ENCODE data around the gene ACE. TPM values are rescaled to one million over a fixed set of nuclear protein-coding genes. Genes with fewer than 3 reads are reported as not detected.
"Not testable (repeated sequence)": the region's sequence is repeated elsewhere in the genome, so short reads cannot be mapped to it uniquely, and the experiment has no call there.

The ACE gene
- total RNA-seq, 6 donors from 2014 or later = 21.1 to 90.6 (median 65.1) TPM

DNA sequence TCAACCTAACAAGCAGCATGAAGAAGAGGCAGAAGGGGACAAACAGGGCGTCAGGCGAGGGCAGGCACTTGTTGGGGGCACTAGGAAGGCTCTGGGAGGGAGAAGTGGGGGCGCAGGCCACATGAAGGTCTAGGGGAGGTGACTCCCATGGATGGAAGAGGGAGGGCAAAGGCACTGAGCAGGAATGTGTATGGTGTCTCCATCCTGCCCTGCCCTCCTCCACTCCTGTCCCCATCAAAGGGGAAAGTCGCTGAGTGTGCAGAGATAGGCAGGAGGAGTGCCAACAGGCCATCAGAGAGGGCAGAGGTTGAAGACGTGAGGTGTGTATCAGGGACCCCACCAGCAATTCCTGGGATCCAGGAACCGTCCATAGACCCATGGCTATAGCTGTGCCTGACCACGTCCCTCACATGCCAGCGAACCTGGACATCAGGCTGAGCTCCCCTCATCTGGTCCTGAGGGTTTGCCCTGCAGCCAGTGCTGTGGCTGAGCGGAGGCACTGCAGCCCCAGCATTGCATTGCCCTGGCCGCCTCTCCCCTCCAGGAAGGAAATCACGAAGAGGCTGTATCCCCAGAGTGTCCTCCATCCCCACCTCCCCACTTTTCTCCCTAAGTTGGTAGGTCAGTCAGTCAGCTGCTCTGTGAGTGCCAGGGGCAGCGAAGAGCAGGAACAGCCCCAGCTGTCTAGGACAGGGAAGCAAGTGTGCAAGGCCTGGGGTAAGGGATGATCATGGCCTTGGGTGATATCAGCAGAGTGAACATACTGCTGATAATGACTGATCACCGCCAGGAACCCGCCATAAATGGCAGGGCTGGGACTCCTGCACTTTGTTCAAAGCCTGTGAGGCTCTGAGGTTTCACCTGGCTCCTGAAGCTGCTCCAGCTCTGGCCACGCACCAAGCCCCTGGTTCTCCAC, 24.6 kb upstream of the ACE start:
- DNase-seq = no peak
- Histone ChIP-seq H3K36me3 (no peaks in the 10 kb centered on the region), H3K27me3 (no peaks in the 10 kb centered on the region), H3K4me1 (peaks cover 19 to 29% (median 23%) of the 10 kb centered on the region in 4 donors), H3K27ac (no peak overlapping the region), H3K9me3 (no peaks in the 10 kb centered on the region), H3K4me3 (no peak overlapping the region)
- ATAC-seq (ENCODE audit: low FRiP score in 2 of 2) = peak in 1 of 2 donors; percentile 11
- no peak for TF ChIP-seq POLR2AphosphoS5 (IDR thresholded peaks at IDR 0.05)
- TF ChIP-seq POLR2A (IDR thresholded peaks at IDR 0.05) = no peak
- no peak for TF ChIP-seq EP300 (IDR thresholded peaks at IDR 0.05)
- TF ChIP-seq, protein P1, sequence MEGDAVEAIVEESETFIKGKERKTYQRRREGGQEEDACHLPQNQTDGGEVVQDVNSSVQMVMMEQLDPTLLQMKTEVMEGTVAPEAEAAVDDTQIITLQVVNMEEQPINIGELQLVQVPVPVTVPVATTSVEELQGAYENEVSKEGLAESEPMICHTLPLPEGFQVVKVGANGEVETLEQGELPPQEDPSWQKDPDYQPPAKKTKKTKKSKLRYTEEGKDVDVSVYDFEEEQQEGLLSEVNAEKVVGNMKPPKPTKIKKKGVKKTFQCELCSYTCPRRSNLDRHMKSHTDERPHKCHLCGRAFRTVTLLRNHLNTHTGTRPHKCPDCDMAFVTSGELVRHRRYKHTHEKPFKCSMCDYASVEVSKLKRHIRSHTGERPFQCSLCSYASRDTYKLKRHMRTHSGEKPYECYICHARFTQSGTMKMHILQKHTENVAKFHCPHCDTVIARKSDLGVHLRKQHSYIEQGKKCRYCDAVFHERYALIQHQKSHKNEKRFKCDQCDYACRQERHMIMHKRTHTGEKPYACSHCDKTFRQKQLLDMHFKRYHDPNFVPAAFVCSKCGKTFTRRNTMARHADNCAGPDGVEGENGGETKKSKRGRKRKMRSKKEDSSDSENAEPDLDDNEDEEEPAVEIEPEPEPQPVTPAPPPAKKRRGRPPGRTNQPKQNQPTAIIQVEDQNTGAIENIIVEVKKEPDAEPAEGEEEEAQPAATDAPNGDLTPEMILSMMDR (IDR thresholded peaks at IDR 0.05) = no peak
- 88 to 89% methylated on average over 8 to 15 of the region's 15 CpGs for WGBS, 2 donors

DNA sequence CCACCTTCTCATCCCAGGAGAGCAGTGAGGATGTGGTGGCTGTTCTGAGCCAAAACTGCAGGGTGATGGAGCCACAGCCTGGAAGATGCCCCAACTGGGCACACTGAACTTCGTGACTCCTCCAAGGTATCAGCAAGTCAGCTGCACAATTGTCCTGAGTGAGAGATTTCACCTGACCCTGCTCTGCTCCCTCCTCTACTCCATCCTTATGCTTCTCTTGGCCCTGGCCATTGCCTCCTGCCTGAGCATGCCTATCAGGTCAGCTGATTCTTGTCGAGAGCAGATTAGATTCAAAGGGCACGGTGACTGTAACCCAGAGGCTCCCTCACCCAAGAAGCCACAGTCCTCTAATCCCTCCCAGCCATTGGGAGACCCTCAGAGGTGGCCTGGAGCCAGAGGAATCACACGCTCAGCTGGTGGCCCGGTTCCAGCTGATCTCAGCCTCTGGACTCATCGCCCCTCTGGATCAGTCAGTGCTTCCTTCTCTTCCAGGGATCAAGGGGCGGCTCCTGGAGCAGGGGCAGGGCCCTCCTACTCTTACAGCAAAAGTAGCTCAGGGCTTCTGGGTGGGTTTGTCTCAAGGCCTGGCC, 23.8 kb upstream of the ACE start:
- ATAC-seq (ENCODE audit: low FRiP score in 2 of 2) (peak in 1 of 2 donors; percentile 36), DNase-seq (no peak)
- 85 to 93% methylated on average over 3 to 7 of the region's 7 CpGs for WGBS, 2 donors
- H3K4me1 ChIP-seq = peaks cover 11 to 22% (median 15%) of the 10 kb centered on the region in 4 donors
- TF ChIP-seq POLR2A (IDR thresholded peaks at IDR 0.05) (no peak), EP300 (IDR thresholded peaks at IDR 0.05) (no peak), POLR2AphosphoS5 (IDR thresholded peaks at IDR 0.05) (no peak)
- TF ChIP-seq, protein P1 (IDR thresholded peaks at IDR 0.05) = no peak
- H3K9me3 ChIP-seq = no peaks in the 10 kb centered on the region
- no peak overlapping the region for H3K27ac ChIP-seq
- no peaks in the 10 kb centered on the region for H3K36me3 ChIP-seq
- no peaks in the 10 kb centered on the region for H3K27me3 ChIP-seq
- no peak overlapping the region for H3K4me3 ChIP-seq

DNA sequence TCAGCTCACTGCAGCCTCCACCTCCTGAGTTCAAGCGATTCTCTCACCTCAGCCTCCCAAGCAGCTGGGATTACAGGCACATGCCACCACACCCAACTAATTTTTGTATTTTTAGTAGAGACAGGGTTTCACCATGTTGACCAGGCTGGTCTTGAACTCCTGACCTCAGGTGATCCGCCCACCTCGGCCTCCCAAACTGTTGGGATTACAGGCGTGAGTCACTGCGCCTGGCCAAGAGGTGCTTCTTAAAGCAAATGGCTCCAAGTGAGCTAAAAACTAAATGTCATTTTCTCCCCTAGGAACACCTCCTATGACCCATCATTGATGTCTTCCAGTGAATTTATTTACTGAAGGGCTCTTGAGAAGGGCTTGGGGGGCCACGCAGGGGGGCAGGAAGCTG, 22.5 kb upstream of the ACE start:
- not testable (repeated sequence) for H3K4me3 ChIP-seq; H3K9me3 ChIP-seq; DNase-seq; H3K27ac ChIP-seq; ATAC-seq (ENCODE audit: low FRiP score in 2 of 2); H3K27me3 ChIP-seq; H3K36me3 ChIP-seq
- peaks cover 9 to 10% (median 10%) of the 10 kb centered on the region in 4 donors for H3K4me1 ChIP-seq
- WGBS, 2 donors = 82% methylated on average over 6 of the region's 6 CpGs

DNA sequence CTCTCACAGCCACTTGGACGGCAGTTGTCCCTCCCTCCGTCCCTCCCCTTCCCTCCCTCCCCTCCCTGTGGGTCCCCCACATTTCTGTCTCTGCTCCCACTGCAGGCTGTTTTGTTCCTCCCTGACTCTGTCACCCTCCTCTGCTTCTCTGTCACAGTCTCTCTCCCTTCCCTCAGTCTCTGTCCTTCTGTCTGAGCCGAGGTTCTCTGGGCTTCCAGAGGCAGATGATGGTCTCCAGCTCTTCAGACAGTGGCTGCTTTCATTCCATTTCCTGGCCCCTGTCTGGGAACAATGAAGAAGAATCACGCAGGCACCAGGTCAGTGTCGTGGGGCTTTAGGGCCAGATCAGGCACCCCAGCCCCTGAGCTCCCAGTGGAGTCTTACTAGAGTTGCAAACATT, 21.9 kb upstream of the ACE start:
- Histone ChIP-seq H3K27ac (peak overlapping the region in 1 of 4 donors; percentile 16), H3K9me3 (no peaks in the 10 kb centered on the region), H3K27me3 (no peaks in the 10 kb centered on the region), H3K4me3 (no peak overlapping the region), H3K4me1 (peaks cover 9 to 11% (median 9%) of the 10 kb centered on the region in 4 donors), H3K36me3 (no peaks in the 10 kb centered on the region)
- TF ChIP-seq POLR2AphosphoS5 (IDR thresholded peaks at IDR 0.05) = no peak
- TF ChIP-seq, protein P1 (IDR thresholded peaks at IDR 0.05) = no peak
- no peak for TF ChIP-seq EP300 (IDR thresholded peaks at IDR 0.05)
- TF ChIP-seq POLR2A (IDR thresholded peaks at IDR 0.05) = no peak
- DNase-seq = no peak
- ATAC-seq (ENCODE audit: low FRiP score in 2 of 2) = no peak
- 47 to 55% methylated on average over 5 of the region's 5 CpGs for WGBS, 2 donors

DNA sequence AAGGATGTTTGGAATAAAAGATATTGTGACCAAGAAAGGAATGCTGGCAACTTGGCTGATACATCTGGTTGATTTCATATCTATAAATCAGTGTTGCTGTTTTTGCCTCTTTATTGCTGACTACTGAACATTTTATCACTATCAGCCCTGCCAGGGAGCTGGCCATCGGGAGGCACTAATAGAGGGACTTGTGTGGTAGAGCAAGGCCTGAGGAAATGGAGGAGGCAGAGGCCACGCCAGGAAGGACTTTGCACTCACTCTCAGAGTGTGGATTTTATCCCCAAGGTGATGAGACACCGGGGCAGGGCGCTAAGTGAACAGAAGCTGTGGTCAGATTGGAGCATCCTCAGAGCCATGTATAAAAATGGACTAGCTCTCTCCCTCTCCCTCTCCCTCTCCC, 21.4 kb upstream of the ACE start:
- no peak overlapping the region for H3K27ac ChIP-seq
- no peak overlapping the region for H3K4me3 ChIP-seq
- DNase-seq (no peak), ATAC-seq (ENCODE audit: low FRiP score in 2 of 2) (no peak)
- H3K4me1 ChIP-seq = peaks cover 4 to 11% (median 7%) of the 10 kb centered on the region in 4 donors
- no peaks in the 10 kb centered on the region for H3K36me3 ChIP-seq
- WGBS, 2 donors = 45 to 54% methylated on average over 4 of the region's 4 CpGs
- TF ChIP-seq, protein P1 (IDR thresholded peaks at IDR 0.05) = no peak
- TF ChIP-seq EP300 (IDR thresholded peaks at IDR 0.05) = no peak
- no peaks in the 10 kb centered on the region for H3K27me3 ChIP-seq
- no peaks in the 10 kb centered on the region for H3K9me3 ChIP-seq
